GM12801 (cell line): ENCODE measurements around the gene CDKN1B.

Experiments used
- CTCF ChIP-seq: IDR thresholded peaks from one replicate; pipeline ENCODE4 v1.5.1; 2011; ENCODE audit warnings: control low read depth; ENCODE audit not compliant: insufficient read length; ENCODE audit errors: extremely low read depth

CDKN1B gene

GRCh38 chr12:12735301-12735700 lies 18.1 kb downstream of the CDKN1B start:
- no peak for TF ChIP-seq CTCF

GRCh38 chr12:12736759-12737676 lies 19.9 kb downstream of the CDKN1B start:
- no peak for TF ChIP-seq CTCF

DNA sequence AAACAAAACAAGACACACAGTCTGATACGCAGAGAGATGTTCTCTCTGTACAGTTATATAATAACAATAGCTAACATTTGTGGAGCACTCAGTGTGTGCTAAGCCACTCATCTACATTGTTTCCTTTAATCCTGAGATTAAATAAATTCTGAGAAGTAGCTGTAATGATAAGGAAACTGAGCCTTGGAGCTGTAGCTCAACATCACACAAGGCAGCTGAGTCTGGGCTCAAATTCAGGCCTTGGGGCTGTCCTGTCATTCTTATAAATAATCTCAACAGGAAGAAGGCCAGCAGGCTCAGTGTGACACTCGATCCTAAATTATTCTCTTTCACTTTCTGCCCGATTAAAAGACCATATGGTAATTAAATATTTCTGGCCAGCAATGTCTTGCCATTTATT lies 24.5 kb downstream of the CDKN1B start:
- no peak for TF ChIP-seq CTCF

- no peak for TF ChIP-seq CTCF
Observed at GRCh38 chr12:12744546-12745305, 27.6 kb downstream of the CDKN1B start.

- no peak for TF ChIP-seq CTCF
Observed at GRCh38 chr12:12745576-12746211, 28.5 kb downstream of the CDKN1B start.

DNA sequence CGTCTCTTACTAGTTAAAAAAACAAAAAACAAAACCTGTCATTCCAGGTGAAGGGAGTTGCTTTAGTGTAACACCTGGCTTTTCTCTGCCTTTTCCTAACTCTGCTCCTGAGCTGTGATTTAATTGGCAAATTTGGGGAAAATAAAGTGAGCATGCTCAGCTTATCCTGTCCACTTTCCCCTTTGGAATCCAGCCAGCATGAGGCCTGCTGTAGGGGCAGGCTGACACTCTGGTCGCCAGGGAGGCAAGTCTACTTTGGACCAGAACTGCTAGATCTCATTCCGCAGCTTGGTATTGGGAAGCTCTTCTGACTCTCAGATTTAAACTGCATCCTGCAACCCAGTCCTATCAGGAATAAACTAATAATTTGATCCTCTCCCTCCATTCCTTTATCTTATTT lies 30.1 kb downstream of the CDKN1B start:
- TF ChIP-seq CTCF, result no peak

DNA sequence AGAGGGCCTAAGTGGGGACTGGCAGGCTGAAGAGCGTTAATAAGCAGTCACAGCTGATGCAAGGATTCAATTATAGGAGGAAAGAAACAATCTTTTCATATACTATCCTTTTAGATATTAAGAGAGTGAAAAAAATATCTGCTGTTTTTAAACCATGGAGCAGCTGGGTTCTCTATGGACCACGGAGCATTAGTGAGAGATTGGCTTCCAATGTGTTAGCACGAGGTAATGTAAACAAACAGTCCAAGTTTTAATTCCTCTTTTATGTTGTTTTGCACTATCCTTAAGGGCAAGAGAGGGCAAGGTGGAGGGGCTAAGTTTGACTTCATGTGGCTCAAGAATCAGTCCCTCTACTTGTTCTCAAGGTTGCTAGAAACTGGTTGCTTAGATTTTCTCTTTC lies 30.9 kb downstream of the CDKN1B start:
- TF ChIP-seq CTCF, result no peak
